HG03442 (cell line): ENCODE results near the gene SYT4.
A peak's percentile ranks its signal among the peaks of the same experiment; 100 is the strongest.
"Not testable (repeated sequence)": the region's sequence is repeated elsewhere in the genome, so short reads cannot be mapped to it uniquely, and the experiment has no call there.

ENCODE experiments used
- ATAC-seq: cut with Tn5 transposase; IDR thresholded peaks from one replicate; pipeline ENCODE4 v1.9.1; 2021; ENCODE audit warnings: mild to moderate bottlenecking, moderate library complexity; ENCODE audit not compliant: unreplicated experiment

The SYT4 gene

DNA sequence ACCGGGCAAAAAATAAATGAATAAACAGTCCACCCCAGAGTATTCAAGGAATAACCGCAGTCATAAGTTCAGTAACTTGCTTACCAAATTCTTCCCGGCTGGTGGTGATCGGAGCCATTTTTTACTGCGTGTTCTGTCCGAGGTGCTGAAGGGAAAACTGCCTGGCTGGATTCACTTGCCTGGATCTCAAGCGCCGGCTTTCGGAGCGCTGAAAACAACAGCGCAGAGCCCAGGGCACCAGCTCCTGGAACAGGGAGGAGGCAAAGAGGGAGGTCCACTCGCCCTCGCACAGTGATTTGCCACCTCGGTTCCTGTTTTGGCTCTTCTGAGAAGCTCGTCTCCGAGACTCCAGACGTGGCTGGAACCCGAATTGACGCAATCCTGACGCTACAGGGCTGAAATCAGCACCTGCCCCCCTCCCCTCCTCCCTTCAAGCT lies at the start of gene SYT4:
Gene SYT4, minus strand, starts transcription at position 327 of the 437 bp plus-strand sequence. Its CDS starts 209 bp downstream, at position 118.
- no peak for ATAC-seq

DNA sequence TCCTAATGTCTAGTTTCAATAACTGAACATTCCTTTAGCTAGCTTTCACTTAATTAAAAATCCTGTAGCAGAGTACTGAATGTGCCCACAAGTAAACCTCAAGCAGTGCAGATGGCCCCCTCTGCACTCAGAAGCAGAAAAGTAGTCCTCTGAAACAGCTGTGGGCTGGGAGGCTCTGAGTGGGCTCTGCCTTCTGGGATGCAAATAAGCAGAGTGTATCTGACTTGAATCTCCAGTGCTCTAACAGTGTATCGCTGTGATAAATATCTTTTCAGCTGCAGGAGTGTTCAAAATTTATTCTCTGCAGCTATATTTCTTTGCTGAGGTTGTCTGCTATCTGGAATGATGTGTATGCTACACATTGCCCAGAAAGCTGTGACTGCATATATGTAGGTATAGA lies 44.8 kb upstream of the SYT4 start:
- ATAC-seq = no peak

DNA sequence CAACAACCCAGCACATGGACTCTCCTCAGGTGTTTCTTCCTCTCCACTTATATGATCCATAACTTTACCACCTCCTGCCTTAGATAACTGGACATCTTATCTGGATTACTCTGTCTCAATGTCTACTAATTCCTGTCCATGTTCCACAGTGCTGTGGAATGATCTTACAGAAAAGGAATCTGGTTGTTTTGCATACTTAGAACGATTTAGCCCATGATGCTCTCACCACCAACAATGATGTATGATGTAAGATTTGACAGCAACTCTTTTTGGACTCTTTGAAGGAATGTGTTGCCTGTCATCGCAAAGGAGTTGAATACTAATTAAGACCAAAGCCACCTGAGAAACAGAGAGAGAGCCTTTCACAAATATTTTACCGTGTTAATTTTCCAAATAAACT lies 37.7 kb upstream of the SYT4 start:
- no peak for ATAC-seq

GRCh38 chr18:43312891-43313290 lies 35.6 kb upstream of the SYT4 start:
- ATAC-seq = no peak

- ATAC-seq = no peak
These were observed 32.9 kb upstream of the SYT4 start for GRCh38 chr18:43310239-43310638.

GRCh38 chr18:43303376-43303775 lies 26.1 kb upstream of the SYT4 start:
- ATAC-seq = peak; percentile 45

- not testable (repeated sequence) for ATAC-seq
These were observed 8.9 kb upstream of the SYT4 start for GRCh38 chr18:43286187-43286586.

DNA sequence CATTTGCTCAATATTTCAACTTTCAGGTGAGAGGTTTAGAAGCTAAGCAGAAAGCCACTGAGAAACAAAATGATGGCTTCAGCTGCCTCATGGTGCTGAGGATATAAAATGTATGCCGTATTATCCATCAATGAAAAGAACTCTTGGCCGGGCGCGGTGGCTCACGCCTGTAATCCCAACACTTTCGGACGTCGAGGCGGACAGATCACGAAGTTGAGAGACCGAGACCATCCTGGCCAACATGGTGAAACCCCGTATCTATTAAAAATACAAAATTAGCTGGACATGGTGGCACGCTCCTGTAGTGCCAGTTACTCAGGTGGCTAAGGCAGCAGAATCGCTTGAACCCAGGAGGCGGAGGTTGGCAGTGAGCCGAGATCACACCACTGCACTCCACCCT lies 6.0 kb upstream of the SYT4 start:
- ATAC-seq = no peak

- ATAC-seq = peak; percentile 70
These were observed 1.9 kb upstream of the SYT4 start for GRCh38 chr18:43279015-43279744.

GRCh38 chr18:43278355-43278754 lies 1.1 kb upstream of the SYT4 start:
- no peak for ATAC-seq

DNA sequence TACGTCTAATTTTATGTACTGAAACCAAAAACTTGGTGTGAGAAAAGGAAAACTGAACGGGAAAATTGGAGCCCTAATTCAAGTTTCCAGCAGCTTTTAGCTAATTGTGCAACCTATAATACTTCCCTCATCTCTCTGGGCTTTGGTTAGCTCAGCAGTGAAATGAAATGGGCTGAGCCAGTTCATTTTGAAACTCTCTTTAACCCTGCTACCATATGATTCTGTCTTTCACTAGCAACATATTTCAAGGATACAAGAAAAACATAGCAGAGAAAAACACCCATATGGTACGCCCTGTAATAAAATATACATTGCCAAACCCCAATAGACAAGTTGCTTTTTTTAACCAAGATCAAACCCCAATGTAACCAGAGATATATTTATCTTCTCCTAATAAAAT lies 799 bp downstream of the SYT4 start:
- no peak for ATAC-seq

GRCh38 chr18:43275546-43275945 lies 1.7 kb downstream of the SYT4 start:
- ATAC-seq = no peak

DNA sequence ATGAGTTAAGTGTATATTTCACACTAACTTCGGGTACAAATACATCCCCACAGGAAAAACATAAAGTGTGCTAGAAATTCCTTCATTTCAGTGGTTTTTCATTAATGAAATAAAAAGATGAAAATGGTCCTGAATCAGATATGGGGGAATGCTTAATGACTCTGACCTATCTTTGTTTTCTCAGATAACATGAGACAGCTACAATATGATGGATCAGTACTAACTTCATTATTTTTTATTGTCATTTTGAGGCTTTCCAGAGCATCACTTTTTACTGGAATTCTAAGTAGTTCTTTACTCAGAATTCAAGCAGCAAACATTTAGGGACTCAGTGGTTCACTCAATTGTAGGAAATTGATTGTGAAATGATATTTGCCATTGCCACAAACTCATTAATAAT lies 2.8 kb downstream of the SYT4 start:
- no peak for ATAC-seq

GRCh38 chr18:43271593-43272432 lies 5.5 kb downstream of the SYT4 start:
- ATAC-seq = no peak

GRCh38 chr18:43267818-43268217 lies 9.5 kb downstream of the SYT4 start:
- no peak for ATAC-seq

DNA sequence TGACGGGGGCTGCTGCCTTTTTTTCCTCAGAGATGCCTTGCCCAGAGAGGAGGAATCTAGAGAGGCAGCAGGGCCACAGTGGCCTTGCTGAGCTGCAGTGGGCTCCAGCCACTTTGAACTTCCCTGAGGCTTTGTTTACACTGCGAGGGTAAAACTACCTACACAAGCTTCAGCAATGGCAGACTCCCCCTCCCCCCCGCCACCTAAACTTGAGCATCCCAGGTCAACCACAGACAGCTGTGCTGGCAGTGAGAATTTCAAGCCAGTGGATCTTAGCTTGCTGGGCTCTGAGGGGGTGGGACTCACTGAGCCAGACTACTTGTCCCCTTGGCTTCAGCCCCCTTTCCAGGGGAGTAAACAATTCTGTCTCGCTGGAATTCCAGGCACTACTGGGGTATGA lies 11.8 kb downstream of the SYT4 start:
- ATAC-seq = no peak

DNA sequence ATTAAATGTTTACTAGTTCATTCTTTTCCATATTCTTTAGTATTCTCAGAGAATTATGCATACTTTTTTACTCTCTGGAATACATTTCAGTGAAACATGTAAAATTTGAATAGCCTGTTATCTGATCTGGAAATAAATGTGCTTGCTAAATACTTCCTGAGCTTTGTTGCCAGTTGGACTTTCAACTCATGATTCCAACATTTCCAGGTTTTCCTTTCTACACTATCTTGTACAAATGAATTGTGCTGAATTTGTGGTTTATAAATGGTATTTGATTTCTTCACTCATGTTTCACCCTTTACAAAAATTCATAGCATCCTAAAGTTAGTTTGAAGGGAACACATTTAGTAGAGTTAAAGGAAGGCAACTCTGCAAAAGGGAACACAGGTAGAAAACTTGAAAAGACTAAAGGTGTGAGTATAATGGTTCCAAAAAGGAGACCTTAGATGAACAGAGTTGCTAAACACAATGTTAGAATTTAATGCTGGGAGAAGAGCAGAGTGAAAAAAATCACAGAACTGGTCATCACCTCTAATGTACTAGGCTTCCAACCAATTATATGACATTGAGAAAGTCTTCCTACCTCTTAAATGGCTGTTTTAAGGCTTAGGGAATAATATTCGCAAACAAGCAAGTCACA lies 28.6 kb downstream of the SYT4 start:
- ATAC-seq = no peak

DNA sequence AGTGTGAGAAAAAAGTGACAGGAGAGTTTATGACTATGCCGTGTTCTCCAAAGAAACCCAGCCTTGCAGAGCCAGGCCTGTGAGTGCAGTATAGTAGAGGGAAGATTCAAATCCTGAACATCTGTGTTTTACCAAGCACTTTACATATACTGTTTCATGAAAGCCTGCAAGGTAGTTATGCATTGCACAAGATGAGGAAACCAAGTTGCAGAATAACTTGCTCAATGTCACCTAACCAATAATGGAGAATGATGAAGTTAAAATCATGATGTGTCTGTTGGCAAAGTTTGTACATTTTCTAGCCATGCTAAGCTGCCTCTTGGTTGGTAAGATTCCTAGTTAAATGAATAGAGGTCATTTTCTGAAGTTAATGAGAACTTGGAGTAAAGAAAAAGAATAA lies 29.3 kb downstream of the SYT4 start:
- no peak for ATAC-seq

DNA sequence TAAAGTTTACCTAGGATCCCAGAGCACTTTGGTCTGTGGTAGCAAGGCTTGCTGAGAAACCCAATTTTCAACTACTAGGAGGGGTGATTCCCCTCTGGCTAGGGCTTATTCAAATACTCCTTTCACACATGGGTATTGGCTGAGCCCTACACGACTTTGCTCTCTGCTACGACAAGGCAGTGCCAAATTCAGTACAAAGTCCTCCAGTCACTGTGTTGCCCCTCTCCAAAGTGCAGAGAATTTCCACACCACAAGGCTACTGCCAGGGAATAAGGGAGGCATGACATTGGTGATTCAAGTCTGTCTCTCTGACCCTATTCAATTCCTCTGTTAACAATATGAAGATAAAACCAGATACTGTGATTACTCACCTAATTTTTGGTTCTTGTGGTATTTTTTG lies 38.9 kb downstream of the SYT4 start:
- no peak for ATAC-seq

- ATAC-seq = no peak
These were observed 40.4 kb downstream of the SYT4 start for GRCh38 chr18:43236921-43237320.

DNA sequence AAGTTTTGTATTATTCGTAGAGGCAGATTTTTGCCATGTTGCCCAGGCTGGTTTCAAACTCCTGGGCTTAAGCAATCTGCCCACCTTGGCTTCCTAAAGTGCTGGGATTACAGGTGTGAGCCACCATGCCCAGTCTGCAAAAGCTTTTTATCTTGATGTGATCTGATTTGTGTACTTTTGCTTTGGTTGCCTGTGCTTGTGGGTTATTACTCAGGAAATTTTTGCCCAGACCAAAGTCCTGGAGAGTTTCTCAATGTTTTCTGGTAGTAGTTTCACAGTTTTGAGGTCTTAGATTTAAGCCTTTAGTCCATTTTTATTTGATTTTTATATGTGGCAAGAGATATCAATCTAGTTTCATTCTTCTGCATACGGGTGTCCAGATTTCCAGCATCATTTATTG lies 42.4 kb downstream of the SYT4 start:
- ATAC-seq = no peak

DNA sequence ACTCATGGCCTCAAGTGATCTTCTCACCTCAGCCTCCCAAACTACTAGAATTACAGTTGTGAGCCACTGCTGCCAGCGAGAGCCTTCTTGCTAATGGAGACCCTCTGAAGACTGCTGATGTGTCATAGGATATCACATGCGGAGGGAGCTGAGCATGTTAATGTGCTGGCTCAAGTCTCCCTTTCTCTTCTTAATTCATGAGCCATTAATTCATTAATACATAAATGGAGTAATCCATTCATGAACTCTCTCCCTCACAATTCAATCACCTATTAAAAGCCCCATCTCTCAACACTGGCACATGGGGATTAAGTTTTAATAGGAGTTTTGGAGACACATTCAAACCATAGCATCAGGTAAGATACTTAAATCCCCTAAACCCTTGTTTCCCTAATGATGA lies 54.8 kb downstream of the SYT4 start:
- no peak for ATAC-seq
